Central memory CD8-positive, alpha-beta T cell (primary cell): Measurements from ENCODE around the gene GATA3.

Source experiments
- ATAC-seq: fragments of 150-1000 bp; cut with Tn5 transposase; replicated peaks from 2 replicates; pipeline ENCODE4 v1.10.0; 2022; ENCODE audit warnings: mild to moderate bottlenecking, moderate FRiP score, moderate number of reproducible peaks; ENCODE audit not compliant: poor library complexity, severe bottlenecking; ENCODE audit errors: extremely low read depth
- DNase-seq, 2 donors: peaks; one replicate each; pipeline ENCODE4 v3.0.0; 2021; ENCODE audit warnings: low spot score in 2 of 2
- H3K27ac Mint-ChIP-seq: one replicate; pipeline ENCODE4 v1.8.0; 2022; ENCODE audit warnings: low read depth, mild to moderate bottlenecking, moderate library complexity, mixed read lengths
- H3K27me3 Mint-ChIP-seq: one replicate; pipeline ENCODE4 v1.8.0; 2022; ENCODE audit warnings: mixed read lengths
- H3K36me3 Mint-ChIP-seq: one replicate; pipeline ENCODE4 v1.8.0; 2022; ENCODE audit warnings: mild to moderate bottlenecking, moderate library complexity, mixed read lengths; ENCODE audit not compliant: insufficient read depth
- H3K4me1 Mint-ChIP-seq: one replicate; pipeline ENCODE4 v1.8.0; 2022; ENCODE audit warnings: mixed read lengths
- H3K4me3 Mint-ChIP-seq: one replicate; pipeline ENCODE4 v1.8.0; 2022; ENCODE audit warnings: mild to moderate bottlenecking, moderate library complexity, mixed read lengths
- H3K9me3 Mint-ChIP-seq: one replicate; pipeline ENCODE4 v1.8.0; 2022; ENCODE audit warnings: mixed read lengths

Gene GATA3

DNA sequence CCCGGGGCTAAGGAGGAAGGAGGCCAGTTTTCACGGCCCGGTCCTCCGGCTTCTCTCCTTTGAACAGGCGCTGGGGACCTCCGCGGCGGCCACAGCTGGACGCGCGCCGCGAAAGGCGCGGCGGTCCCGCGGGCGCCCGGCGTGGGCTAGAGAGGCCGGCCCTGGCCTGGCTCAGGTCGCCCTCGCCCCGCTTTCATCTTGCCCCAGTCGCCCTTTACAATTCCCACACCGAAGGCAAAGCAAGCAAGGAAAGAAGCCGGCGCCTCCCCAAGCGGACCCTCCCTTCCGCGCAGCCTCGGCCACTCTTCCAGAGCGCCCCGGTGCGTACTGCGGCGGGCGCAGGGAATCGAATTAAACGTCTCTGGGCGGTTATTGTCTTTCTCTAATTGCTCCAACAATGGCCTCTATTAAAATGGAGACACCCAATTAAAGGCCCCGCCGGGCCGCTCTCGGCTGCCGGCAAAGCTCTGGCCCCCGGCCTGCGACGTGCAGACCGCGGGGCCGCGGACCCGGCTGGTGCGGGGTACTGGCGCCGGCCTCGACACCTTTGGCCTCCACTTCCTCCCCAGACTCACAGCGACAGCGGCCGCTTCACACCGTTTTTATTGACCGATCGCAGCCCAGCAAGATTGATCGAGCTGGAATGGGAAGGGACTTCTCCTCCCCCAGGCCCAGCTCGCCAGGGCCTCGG, 4.5 kb upstream of the GATA3 start:
- peaks cover 62% of the 10 kb centered on the region for H3K27me3 Mint-ChIP-seq
- no peaks in the 10 kb centered on the region for H3K9me3 Mint-ChIP-seq
- peaks cover 77% of the 10 kb centered on the region for H3K4me1 Mint-ChIP-seq

DNA sequence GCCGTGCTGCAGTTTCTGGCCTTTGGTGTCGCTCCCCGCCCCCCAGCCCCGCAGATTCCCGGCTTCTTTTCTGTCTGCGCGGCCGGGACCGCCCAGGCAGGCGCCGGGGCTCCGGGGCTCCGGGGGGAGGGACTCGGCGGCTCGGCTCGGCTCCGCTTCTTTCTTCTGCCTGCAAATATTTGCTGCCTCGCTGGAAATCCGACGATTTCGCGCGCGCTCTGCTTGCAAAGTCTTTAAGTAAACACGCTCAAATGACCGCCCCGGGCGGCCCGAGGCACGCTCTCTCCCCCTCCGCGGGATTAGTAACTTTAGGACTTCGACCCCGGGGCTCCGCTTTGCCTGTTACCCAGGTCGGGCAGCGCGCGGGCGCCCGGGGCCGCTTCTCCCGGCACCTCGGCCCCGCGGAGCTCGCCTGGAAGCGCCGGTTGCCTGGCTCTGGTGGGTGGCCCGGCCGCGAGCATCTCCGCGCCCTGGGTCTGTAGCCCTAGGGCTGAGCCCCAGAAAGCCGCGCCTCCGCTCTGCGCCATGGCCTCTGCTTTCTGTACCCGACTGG, 3.9 kb upstream of the GATA3 start:
- no peak for DNase-seq
- Mint-ChIP-seq H3K9me3 (no peaks in the 10 kb centered on the region), H3K27ac (peak overlapping the region; percentile 79), H3K4me3 (peak overlapping the region; percentile 70), H3K27me3 (peaks cover 56% of the 10 kb centered on the region), H3K36me3 (peaks cover 42% of the 10 kb centered on the region), H3K4me1 (peaks cover 72% of the 10 kb centered on the region)
- no peak for ATAC-seq

More for the DNA sequence above, 4.5 kb upstream of the GATA3 start:
- Mint-ChIP-seq H3K4me3 (peak overlapping the region; percentile 70), H3K36me3 (peaks cover 36% of the 10 kb centered on the region), H3K27ac (peak overlapping the region; percentile 79)
- DNase-seq (peak in 1 of 2 donors; percentile 10), ATAC-seq (no peak)

DNA sequence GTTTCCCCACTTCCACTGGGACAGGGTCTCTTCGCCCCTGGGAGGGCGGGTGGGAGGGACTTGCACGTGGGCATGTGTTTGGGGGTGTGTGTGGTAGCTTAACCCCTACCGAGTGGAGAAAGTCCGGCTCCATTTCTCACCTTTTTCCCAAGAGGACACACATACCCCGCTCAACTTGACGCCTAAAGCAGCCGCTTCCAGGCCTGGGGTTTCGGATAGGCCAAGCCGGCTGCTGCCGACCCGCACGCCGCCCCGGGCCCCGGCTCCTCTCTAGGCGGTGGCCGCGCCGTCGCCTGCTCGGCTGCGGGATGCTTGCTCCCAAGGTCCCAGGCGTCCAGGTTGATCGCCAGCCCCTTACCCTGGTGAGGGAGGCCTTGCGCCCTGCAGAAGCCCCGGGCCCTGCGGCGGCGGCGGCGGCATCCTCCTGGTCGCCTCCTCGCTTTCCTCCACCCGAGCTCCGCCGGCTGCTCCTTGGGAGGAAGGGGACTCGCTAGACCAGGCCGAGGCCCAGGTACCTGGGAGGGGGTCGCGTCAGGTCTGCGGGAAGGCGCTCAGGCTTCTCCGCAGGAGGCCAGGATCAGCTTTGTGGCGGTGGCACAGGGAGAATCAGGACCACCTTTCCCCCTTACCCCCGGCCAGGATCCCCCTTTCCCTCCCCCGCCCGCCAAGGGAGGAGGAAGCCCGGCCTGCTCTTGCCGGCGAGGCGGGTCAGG, 3.2 kb upstream of the GATA3 start:
- ATAC-seq (no peak), DNase-seq (no peak)
- H3K9me3 Mint-ChIP-seq: no peaks in the 10 kb centered on the region
- no peak overlapping the region for H3K27ac Mint-ChIP-seq
- peaks cover 65% of the 10 kb centered on the region for H3K4me1 Mint-ChIP-seq
- H3K4me3 Mint-ChIP-seq: peak overlapping the region; percentile 98
- H3K27me3 Mint-ChIP-seq: peaks cover 50% of the 10 kb centered on the region
- H3K36me3 Mint-ChIP-seq: peaks cover 44% of the 10 kb centered on the region

DNA sequence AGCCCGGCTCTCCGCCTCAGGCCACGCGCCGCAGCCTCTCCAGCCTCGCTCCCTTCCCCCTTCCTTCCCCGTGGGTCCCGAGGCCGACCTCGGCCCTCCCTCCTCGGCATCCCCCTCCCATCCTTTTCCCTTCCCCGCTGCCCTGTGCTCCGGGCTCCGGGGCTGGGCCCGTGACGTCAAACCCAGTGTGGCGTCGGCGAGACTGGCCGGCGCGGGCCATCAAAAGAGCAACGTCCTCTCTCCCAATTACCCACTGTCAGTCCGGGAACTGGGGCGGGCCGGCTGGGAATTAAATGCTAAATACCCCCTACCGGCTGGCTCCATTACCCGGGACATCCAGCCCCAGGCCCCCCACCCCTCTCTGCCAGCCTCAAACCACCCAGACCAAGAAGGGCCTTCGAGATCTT, 2.6 kb upstream of the GATA3 start:
- peak overlapping the region; percentile 98 for H3K4me3 Mint-ChIP-seq
- H3K27ac Mint-ChIP-seq: peak overlapping the region; percentile 84
- DNase-seq: no peak
- peaks cover 44% of the 10 kb centered on the region for H3K27me3 Mint-ChIP-seq
- peaks cover 67% of the 10 kb centered on the region for H3K4me1 Mint-ChIP-seq
- ATAC-seq: no peak
- H3K36me3 Mint-ChIP-seq: peaks cover 48% of the 10 kb centered on the region
- no peaks in the 10 kb centered on the region for H3K9me3 Mint-ChIP-seq

DNA sequence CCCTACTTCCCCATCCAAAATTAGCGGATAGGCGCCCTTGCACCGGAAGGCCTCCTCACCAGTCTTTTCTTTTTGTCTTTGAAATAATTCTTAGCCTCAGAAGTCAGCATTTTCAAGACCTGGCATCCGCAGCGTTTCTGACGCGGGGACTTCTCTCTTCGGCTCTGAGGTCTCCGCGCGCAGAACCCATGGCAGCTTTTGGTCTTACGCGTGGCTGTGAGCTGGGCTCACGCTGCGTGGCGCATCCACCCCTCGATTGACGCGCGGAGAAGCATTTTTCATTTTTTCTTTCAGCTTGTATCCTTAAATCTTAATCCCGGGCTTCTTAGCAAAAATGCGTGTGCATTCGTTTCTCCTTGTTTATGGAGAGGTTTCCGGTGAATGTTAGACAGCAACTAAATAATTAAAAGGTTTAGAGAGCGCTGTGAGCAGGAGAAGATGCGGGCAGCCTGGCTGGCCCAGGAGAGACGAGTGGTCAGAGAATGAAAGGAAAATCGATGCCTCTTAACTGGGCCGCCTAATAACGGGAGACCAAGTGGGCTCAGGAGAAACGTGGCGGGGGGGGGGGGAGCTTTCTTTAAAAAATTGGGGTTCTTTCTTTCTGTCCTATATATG, 2.0 kb upstream of the GATA3 start:
- peaks cover 54% of the 10 kb centered on the region for H3K36me3 Mint-ChIP-seq
- peak overlapping the region; percentile 84 for H3K27ac Mint-ChIP-seq
- H3K4me3 Mint-ChIP-seq: peak overlapping the region; percentile 98
- peaks cover 67% of the 10 kb centered on the region for H3K4me1 Mint-ChIP-seq
- DNase-seq (no peak), ATAC-seq (no peak)
- peaks cover 38% of the 10 kb centered on the region for H3K27me3 Mint-ChIP-seq
- no peaks in the 10 kb centered on the region for H3K9me3 Mint-ChIP-seq

DNA sequence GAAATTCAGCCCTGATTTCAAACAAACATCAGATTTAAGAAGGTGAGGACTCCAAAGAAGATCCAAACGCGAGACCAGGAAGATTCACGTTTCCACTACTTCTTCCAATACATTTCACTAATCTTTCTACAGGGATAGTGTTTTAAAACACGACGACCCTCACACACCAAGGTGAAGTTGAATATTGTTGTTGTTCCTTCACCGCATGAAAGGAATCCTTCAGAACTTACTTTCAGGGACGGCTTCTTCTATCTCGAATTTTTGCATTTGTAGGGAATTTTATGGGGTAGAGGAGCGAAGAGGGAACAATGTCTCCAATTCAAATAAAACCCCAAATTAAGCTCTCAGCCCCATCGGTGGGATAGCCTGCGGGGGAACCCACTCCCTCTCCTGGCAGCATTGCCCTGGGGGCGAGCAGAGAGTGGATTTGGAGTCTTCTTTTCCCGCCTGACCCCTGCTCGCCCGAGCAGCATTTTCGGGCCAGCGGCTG, 1.5 kb upstream of the GATA3 start:
- Mint-ChIP-seq H3K36me3 (peaks cover 58% of the 10 kb centered on the region), H3K27ac (no peak overlapping the region), H3K27me3 (peaks cover 32% of the 10 kb centered on the region), H3K9me3 (no peaks in the 10 kb centered on the region), H3K4me3 (peak overlapping the region; percentile 98), H3K4me1 (peaks cover 66% of the 10 kb centered on the region)
- DNase-seq (no peak), ATAC-seq (no peak)

DNA sequence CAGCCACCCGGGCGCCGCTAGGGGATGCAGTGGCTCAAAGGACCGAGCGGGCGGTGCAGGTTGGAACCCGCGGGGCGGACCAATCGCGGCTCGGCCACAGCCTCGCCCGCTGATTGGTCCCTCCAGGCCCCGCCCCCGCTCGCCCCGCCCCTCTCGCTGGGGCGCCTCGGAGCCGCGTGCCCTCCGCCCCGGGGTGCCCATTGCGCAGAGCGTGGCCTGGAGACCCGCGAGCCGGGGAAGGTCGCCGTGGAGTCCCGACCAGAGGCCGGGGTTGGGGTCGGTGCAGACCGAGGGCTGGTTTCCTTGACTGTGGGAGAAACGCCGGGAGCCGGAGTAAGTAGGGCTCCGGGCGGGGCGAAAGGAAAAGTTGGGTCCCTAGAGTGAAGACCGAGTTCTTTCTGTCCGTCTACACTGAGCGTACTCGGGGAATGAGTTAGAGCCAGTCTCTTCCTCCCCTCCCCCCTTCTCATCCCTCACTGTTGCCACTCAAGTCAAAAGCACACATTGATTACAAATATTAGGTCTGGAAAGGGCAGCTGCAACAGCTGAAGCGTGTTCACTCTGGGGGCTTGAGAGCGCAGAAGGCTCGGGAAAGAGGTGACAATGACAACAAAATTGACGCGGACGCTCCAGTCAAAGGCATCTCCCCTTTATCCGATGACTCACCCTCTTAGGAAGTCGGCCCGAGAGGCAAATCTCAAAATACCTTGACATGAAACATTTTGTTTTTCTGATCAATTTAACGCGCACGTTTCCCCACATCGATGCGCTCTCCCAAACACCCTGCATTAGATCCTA, 843 bp upstream of the GATA3 start:
- ATAC-seq: peak; percentile 54
- peak; percentile 81 to 83 for DNase-seq
- Mint-ChIP-seq H3K4me3 (peak overlapping the region; percentile 98), H3K27ac (peak overlapping the region; percentile 100), H3K27me3 (peaks cover 26% of the 10 kb centered on the region), H3K36me3 (peaks cover 60% of the 10 kb centered on the region), H3K4me1 (peaks cover 63% of the 10 kb centered on the region), H3K9me3 (no peaks in the 10 kb centered on the region)

DNA sequence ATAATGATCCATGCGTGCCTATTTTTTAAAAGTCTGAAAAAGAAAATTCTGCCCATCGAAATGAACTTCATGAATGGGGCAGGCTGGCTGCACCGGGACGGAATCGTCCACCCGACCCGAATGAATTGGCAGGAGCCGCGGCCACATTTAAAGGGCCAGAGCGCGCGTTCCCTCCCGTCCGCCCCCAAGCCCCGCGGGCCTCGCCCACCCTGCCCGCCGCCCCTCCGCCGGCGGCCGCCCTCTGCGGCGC, 319 bp upstream of the GATA3 start:
- ATAC-seq: no peak
- Mint-ChIP-seq H3K4me1 (peaks cover 63% of the 10 kb centered on the region), H3K36me3 (peaks cover 61% of the 10 kb centered on the region), H3K27me3 (peaks cover 21% of the 10 kb centered on the region), H3K27ac (peak overlapping the region; percentile 100), H3K4me3 (peak overlapping the region; percentile 98), H3K9me3 (no peaks in the 10 kb centered on the region)
- no peak for DNase-seq

DNA sequence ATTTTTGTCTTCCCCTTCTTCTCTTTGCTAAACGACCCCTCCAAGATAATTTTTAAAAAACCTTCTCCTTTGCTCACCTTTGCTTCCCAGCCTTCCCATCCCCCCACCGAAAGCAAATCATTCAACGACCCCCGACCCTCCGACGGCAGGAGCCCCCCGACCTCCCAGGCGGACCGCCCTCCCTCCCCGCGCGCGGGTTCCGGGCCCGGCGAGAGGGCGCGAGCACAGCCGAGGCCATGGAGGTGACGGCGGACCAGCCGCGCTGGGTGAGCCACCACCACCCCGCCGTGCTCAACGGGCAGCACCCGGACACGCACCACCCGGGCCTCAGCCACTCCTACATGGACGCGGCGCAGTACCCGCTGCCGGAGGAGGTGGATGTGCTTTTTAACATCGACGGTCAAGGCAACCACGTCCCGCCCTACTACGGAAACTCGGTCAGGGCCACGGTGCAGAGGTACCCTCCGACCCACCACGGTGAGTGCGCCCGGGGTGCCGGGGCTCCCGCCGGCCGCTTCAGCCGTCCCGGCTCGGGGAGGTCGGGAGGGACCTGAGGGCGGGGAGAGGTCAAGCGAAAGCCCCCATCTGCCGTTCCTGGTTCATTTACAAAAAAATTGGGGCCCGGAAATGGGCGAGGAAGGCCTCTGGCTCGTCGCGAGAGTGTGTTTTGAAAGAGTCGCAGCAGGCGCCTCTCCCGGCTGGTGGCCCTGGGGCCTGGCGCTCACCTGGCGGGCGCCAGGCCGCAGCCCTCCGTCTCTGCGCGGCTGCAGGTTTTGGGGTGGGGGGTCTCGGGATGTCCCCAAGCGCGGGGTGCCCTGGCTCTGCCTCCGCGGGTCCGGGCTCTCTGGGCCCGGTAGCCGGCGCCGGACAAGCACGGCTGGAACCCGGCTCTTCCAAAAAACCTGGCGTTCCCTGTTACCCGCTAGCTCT, 1.2 kb downstream of the GATA3 start:
- peaks cover 19% of the 10 kb centered on the region for H3K27me3 Mint-ChIP-seq
- H3K27ac Mint-ChIP-seq: peak overlapping the region; percentile 100
- ATAC-seq (no peak), DNase-seq (no peak)
- peak overlapping the region; percentile 98 for H3K4me3 Mint-ChIP-seq
- peaks cover 67% of the 10 kb centered on the region for H3K4me1 Mint-ChIP-seq
- H3K9me3 Mint-ChIP-seq: no peaks in the 10 kb centered on the region
- peaks cover 67% of the 10 kb centered on the region for H3K36me3 Mint-ChIP-seq

DNA sequence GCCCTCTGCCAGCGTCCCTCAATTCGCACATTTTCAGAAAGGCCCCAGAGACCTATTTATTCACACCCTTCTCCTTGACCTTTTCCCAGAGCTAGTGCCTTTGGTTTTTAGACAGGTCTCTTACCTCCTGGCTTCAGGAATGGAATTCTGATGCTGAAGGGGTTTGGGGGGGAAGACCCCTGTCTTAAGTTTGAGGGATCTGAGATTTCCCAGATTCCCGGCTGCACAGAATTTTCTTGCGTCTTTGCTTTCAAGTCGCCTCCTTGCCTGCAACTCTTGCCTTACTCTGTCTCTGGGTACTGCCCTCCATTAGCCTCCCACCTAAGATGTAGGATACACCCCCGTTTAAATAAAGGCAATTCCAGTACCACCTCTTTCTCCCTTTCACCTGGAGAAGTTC, 1.9 kb downstream of the GATA3 start:
- Mint-ChIP-seq H3K9me3 (no peaks in the 10 kb centered on the region), H3K27me3 (peaks cover 19% of the 10 kb centered on the region), H3K4me3 (peak overlapping the region; percentile 98), H3K36me3 (peaks cover 73% of the 10 kb centered on the region), H3K27ac (peak overlapping the region; percentile 100), H3K4me1 (peaks cover 74% of the 10 kb centered on the region)
- no peak for DNase-seq
- ATAC-seq: no peak

DNA sequence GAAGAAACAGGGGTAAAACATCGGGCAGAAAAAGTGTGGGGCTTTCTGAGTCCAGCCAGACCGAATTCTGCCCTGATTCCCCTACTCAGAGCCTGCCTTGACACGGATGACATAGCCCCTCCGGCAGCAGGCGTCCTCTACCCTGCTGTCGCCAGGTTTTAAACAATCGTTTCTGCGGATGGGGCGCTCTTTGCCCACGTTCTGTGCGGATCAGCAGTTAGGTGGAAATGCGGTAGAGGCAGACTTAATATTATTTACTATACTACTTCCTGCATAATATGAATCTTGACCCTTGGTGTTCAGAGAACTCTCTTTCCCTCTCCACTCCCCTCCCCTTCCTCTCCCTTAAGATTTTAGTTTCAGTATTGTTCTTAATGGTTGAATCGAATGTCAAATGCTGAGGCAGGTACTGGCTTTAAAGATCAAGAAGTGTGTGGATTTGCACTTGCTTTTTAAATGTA, 2.4 kb downstream of the GATA3 start:
- no peaks in the 10 kb centered on the region for H3K9me3 Mint-ChIP-seq
- DNase-seq: no peak
- H3K4me1 Mint-ChIP-seq: peaks cover 79% of the 10 kb centered on the region
- H3K27ac Mint-ChIP-seq: peak overlapping the region; percentile 100
- peaks cover 79% of the 10 kb centered on the region for H3K36me3 Mint-ChIP-seq
- peaks cover 16% of the 10 kb centered on the region for H3K27me3 Mint-ChIP-seq
- H3K4me3 Mint-ChIP-seq: peak overlapping the region; percentile 98
- ATAC-seq: no peak
